Ectodermal cell (in vitro differentiated cells): ENCODE results near the gene SLC9A9.

Source experiments
- H3K27ac ChIP-seq: 2 replicates; pipeline ENCODE4 v1.7.0; 2013; ENCODE audit warnings: mild to moderate bottlenecking, low read depth, low read length; ENCODE audit not compliant: insufficient read depth, poor library complexity, severe bottlenecking
- H3K27me3 ChIP-seq: 2 replicates; pipeline ENCODE4 v1.7.0; 2013; ENCODE audit warnings: mild to moderate bottlenecking, low read length; ENCODE audit not compliant: insufficient read depth, control insufficient read depth, poor library complexity, severe bottlenecking
- H3K36me3 ChIP-seq: one replicate; pipeline ENCODE4 v1.7.0; 2013; ENCODE audit warnings: low read length; ENCODE audit not compliant: control insufficient read depth, insufficient read depth
- H3K4me1 ChIP-seq: one replicate; pipeline ENCODE4 v1.7.0; 2013; ENCODE audit warnings: low read length; ENCODE audit not compliant: control insufficient read depth, insufficient read depth
- H3K4me3 ChIP-seq: 2 replicates; pipeline ENCODE4 v1.7.0; 2013; ENCODE audit warnings: low read depth, low read length, control low read depth; ENCODE audit not compliant: insufficient read depth
- H3K9me3 ChIP-seq: 2 replicates; pipeline ENCODE4 v1.7.0; 2013; ENCODE audit warnings: mild to moderate bottlenecking, low read length, moderate library complexity; ENCODE audit not compliant: control insufficient read depth
- WGBS, 2 experiments: methylation state at CpG; one replicate each; pipeline ENCODE4 v1.1.7; 2013; ENCODE audit warnings: missing lambda C conversion rate in 2 of 2; 5-methylcytosine and 5-hydroxymethylcytosine counted together

Gene SLC9A9

DNA sequence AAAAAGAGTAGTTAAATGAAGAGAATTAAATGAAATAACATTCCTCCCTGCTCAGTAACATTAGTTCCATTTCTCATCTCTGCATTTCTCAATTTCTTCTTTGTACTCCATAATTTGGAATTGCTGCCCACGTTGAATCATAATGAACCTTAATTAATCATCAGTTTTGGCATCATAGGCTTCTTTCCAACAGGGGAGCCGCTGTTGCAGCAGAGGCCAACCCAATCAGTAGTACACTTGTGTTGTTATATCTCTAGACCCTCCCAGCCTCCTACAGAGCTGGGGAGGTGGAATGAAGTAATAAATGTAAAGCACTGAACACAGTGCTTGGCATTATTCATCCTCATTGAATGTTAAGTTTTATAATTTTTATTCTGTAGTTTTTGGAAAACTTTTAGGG lies 488.0 kb downstream of the SLC9A9 start:
- 84 to 97% methylated on average over 2 of the region's 2 CpGs for WGBS, 2 experiments
- H3K27ac ChIP-seq = no peak overlapping the region
- no peaks in the 10 kb centered on the region for H3K27me3 ChIP-seq

DNA sequence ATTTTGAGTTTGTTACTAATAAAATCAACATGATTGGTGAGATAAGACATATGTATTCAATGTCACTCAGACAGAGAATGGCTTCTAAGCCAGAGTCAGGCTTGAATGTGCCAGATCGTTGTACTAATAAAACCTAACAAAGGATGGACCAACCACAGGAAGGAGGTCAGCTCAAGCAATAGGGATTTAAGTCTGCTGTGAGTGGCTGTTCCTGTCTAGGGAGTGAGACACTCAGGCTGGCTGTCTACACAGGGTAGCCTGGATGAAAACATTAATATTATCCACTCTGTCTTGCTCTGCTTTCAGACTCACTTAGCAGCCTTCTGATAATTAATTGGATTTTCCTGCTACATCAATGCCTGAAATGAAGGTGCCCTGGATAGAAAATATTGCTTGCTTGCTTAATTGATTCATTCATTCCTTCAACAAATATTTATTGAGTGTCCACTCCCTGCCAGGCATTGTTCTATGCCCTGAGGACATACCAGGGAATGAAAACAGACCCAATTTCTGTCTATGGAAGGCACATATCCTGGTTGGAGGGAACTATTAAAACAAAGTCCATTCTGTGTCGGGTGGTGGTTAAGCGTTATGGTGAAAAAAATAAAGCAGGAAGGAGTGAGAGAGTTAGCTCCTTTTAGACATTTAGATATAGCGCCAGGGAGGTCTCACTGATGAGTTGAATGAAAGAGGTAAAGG lies 489.3 kb downstream of the SLC9A9 start:
- Histone ChIP-seq H3K4me3 (no peak overlapping the region), H3K4me1 (no peaks in the 10 kb centered on the region), H3K36me3 (no peaks in the 10 kb centered on the region), H3K9me3 (no peaks in the 10 kb centered on the region), H3K27ac (no peak overlapping the region), H3K27me3 (no peaks in the 10 kb centered on the region)
- 92 to 95% methylated on average over 4 of the region's 4 CpGs for WGBS, 2 experiments

More for the DNA sequence above, 488.0 kb downstream of the SLC9A9 start:
- Histone ChIP-seq H3K4me1 (no peaks in the 10 kb centered on the region), H3K9me3 (no peaks in the 10 kb centered on the region), H3K4me3 (no peak overlapping the region), H3K36me3 (no peaks in the 10 kb centered on the region)

DNA sequence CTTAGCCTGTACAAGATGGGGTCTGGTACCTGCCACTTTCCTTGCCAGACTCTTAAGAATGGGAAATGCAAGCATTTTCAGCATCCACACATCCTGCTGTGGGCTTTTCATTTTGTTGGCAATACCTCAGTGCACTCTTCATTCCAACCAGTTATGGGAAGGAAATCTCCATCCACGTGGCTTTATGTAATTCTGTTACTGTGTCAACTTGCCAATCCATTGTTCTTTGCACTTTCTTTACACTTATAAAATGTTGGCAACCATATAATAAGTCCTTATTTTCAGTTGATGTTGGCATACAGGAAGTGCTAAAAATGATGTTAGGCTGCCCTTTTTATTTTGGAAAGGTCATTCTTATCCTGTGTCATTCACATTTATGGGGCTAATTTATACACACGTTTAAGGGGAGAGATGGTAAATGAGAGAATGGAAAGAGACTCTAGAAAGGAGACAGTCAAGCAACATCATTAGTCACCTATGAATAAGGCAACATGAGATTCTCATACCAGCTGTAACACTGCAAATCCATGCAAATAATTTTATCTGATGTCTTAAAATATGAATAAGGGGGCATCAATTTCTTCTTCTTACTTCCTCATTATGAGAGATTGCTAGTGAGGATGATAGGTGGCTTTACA lies 490.0 kb downstream of the SLC9A9 start:
- H3K4me1 ChIP-seq = no peaks in the 10 kb centered on the region
- no peaks in the 10 kb centered on the region for H3K9me3 ChIP-seq
- 83 to 88% methylated on average over 1 to 2 of the region's 2 CpGs for WGBS, 2 experiments
- H3K27me3 ChIP-seq = no peaks in the 10 kb centered on the region
- H3K4me3 ChIP-seq = no peak overlapping the region
- no peaks in the 10 kb centered on the region for H3K36me3 ChIP-seq
- no peak overlapping the region for H3K27ac ChIP-seq

DNA sequence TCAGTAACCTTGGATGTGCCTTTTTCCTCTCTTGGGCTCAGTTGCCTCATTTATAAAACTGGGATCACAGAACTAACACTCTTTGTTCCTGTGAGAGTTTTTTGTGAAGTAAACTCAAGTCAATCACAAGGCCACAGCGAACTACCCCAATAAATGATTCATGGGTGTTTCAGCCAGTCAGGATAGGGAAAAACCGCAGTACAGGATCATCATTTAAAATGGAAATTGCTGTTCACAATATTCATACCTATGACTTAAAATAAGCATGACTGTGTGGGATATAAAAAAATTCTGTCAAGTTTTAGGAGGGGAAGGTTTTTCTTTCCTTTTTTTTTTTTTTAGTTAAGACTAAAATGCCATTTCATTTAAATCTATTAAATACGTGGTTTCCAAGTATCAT lies 490.6 kb downstream of the SLC9A9 start:
- no peak overlapping the region for H3K27ac ChIP-seq
- no peak overlapping the region for H3K4me3 ChIP-seq
- no peaks in the 10 kb centered on the region for H3K36me3 ChIP-seq
- H3K9me3 ChIP-seq = no peaks in the 10 kb centered on the region
- H3K27me3 ChIP-seq = no peaks in the 10 kb centered on the region
- 92 to 93% methylated on average over 2 to 3 of the region's 3 CpGs for WGBS, 2 experiments
- no peaks in the 10 kb centered on the region for H3K4me1 ChIP-seq

DNA sequence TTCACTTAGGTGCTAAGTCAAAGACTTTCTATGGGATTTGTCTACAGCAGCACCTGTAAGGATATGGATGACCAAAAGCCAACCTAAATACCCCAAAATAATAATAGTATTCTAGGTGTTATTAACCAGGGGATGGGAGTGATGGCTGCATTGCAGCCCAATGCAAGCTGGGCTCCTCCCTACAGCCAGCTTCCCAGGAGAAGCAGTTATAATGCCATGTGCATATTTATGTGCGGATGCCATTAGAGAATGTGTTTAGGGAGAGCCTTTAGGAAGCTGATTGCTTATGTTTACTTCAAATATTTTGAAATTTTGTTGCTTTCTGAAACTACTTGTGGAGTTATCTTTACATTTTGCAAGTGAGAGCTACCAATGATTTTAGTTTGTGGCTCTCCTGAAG lies 491.4 kb downstream of the SLC9A9 start:
- Histone ChIP-seq H3K4me3 (no peak overlapping the region), H3K4me1 (no peaks in the 10 kb centered on the region), H3K9me3 (no peaks in the 10 kb centered on the region), H3K27ac (no peak overlapping the region), H3K36me3 (no peaks in the 10 kb centered on the region), H3K27me3 (no peaks in the 10 kb centered on the region)
- WGBS, 2 experiments = 96 to 100% methylated on average over 1 of the region's 1 CpG

DNA sequence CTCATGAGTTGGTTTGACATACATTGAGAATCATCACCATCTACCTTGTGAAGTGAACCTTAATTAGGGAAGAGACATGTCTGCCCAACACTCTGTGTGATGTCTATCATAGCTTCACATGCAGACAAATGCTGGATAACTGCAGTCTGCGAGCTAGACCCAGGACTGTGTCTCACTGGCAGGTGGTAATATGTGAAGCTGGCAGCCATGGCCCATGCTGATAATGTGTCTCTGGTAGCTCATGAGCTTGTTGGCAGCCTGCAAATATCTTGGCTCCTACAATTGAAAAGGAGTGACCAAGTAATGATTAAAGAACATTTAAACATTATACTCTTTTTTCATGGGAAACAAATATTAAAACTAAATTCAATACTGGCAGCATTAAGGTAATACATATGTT lies 493.9 kb downstream of the SLC9A9 start:
- 94 to 100% methylated on average over 1 of the region's 1 CpG for WGBS, 2 experiments
- no peaks in the 10 kb centered on the region for H3K27me3 ChIP-seq

DNA sequence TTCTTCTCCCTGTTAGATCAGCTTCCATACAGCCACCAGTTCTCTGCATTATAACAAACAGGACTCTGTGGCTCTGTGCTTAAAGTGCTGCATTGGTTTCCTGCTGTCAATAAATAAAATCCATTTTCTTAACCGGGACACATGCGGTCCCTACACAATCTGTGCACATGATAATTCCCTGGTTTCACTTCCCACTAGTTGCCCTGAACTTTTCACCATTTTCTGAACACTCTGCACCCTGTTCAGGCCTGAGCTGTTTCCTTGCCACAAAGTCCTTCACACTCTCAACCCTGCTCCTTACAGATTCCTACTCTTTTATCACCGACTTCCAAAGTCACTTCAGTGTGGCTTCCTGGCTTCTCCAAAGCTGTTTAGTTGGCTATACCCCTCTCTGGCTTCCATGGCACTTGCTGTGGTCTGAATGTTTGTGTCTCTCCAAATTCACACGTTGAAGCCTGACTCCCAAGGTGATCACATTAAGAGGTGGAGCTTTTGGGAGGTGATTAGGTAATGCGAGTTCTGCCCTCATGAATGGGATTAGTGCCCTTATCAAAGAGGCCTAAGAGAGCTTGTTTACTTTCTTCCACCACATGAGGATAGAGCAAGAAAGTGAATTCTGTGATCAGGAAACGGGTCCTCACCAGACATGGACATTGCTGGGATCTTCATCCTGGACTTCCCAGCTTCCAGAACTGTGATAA lies 495.3 kb downstream of the SLC9A9 start:
- H3K9me3 ChIP-seq = no peaks in the 10 kb centered on the region
- no peak overlapping the region for H3K27ac ChIP-seq
- 69 to 71% methylated on average over 6 of the region's 6 CpGs for WGBS, 2 experiments
- H3K4me3 ChIP-seq = no peak overlapping the region
- no peaks in the 10 kb centered on the region for H3K27me3 ChIP-seq
- H3K36me3 ChIP-seq = no peaks in the 10 kb centered on the region
- H3K4me1 ChIP-seq = no peaks in the 10 kb centered on the region

More for the DNA sequence above, 493.9 kb downstream of the SLC9A9 start:
- Histone ChIP-seq H3K4me3 (no peak overlapping the region), H3K4me1 (no peaks in the 10 kb centered on the region), H3K9me3 (no peaks in the 10 kb centered on the region), H3K27ac (no peak overlapping the region), H3K36me3 (no peaks in the 10 kb centered on the region)

DNA sequence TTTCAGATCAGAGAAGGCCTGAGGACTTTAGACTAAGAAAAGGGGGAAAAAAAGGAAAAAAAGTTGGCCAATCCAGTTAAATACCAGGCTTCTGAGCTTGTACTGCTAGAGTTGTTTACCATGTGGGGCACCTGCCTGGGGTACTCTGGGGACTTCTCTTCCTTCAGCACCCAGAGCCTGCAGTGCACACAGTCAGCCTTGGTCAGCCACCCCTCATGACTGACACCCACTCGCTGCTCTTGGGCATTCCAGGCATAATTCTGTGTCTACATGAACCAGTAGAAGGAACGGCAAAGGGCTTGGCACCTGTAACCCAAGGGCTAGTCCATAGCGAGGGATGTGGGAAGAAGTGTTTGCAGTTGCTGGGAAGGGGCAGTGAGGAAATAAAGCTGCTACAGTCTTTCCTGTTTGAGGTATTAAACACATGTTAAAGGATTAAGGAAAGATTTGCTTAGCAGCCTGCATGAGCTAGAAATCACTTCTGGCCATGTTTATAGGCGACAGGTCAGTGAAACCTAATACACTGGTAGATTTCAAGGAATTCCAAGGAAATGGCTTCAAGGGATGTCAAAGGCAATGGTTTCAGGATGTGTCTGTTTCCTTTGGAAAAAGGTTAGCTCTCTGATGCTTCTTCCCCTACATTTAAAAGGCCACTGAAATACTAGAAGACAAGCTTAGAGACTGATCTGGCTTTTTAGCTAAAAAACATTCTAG lies 496.2 kb downstream of the SLC9A9 start:
- Histone ChIP-seq H3K9me3 (no peaks in the 10 kb centered on the region), H3K27me3 (no peaks in the 10 kb centered on the region), H3K4me1 (no peaks in the 10 kb centered on the region), H3K36me3 (no peaks in the 10 kb centered on the region), H3K4me3 (no peak overlapping the region), H3K27ac (no peak overlapping the region)
- 86 to 91% methylated on average over 4 of the region's 4 CpGs for WGBS, 2 experiments

DNA sequence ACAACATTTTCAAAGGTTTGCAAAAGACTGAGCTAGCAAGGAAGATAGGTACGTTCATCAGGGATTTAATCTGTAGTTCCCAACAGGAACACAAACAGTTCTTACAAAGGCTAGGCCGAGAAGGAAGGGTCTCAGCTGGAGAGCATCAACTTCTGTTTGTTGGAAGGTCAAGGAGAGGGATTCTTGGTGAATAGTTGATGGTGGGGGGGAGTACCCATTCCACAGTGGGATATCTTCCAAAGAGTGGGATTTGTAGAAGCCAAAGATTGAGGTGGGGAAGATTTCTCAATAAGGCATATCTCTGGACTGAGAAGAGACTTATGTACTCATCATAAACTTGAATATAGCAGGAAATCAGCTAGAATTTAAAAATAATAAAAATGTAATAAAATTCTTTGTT lies 496.9 kb downstream of the SLC9A9 start:
- Histone ChIP-seq H3K27ac (no peak overlapping the region), H3K4me3 (no peak overlapping the region), H3K9me3 (no peaks in the 10 kb centered on the region), H3K4me1 (no peaks in the 10 kb centered on the region), H3K27me3 (no peaks in the 10 kb centered on the region), H3K36me3 (no peaks in the 10 kb centered on the region)
- WGBS, 2 experiments = 12 to 25% methylated on average over 2 of the region's 2 CpGs

DNA sequence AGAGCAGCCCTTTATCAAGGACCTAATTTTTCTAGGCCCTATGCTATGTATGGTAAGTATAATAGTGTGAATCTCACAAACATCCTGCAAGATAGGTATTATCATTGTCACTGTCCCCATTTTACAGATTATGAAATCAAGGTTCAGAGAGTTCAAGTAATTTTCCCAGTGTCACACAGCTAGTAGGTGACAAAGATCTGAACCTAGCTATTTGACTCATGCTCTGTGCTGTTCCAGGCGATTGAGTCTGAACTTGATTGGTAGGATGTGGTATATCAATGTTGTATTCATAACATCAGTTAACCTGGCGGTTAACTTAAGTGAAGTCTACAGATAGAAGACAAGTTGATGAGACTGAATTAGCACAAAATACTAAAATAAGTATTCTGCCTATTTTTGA lies 498.8 kb downstream of the SLC9A9 start:
- no peak overlapping the region for H3K4me3 ChIP-seq
- H3K9me3 ChIP-seq = no peaks in the 10 kb centered on the region
- H3K27me3 ChIP-seq = no peaks in the 10 kb centered on the region
- H3K36me3 ChIP-seq = no peaks in the 10 kb centered on the region
- WGBS, 2 experiments = 96 to 100% methylated on average over 1 to 2 of the region's 2 CpGs
- no peak overlapping the region for H3K27ac ChIP-seq
- no peaks in the 10 kb centered on the region for H3K4me1 ChIP-seq
